Tibial nerve (tissue), 4 donors: ENCODE data around the gene IGFBPL1.

Source experiments
- EP300 ChIP-seq, 2 donors: sonication (generic); formaldehyde crosslinking; IDR thresholded peaks; one replicate each; pipeline ENCODE4 v1.6.1; 2017; ENCODE audit warnings: antibody characterized with exemption in 2 of 2, mild to moderate bottlenecking in 1 of 2
- POLR2A ChIP-seq, 2 donors: fragments of 450-650 bp; IDR thresholded peaks; one replicate each; pipeline ENCODE4 v1.6.1; 2017; ENCODE audit warnings: antibody characterized with exemption in 2 of 2, mild to moderate bottlenecking in 2 of 2, moderate library complexity in 2 of 2
- TF ChIP-seq, protein P1 (sequence below), 5 experiments: fragments of 200-600 bp in 3 of 5; fragments of 450-650 bp in 2 of 5; sonication (generic) in 3 of 5; IDR thresholded peaks; one replicate each; pipeline ENCODE4 v1.5.1; 2016 to 2019; ENCODE audit warnings: antibody characterized with exemption in 5 of 5, mild to moderate bottlenecking in 3 of 5, moderate library complexity in 2 of 5

- TF ChIP-seq POLR2A (IDR thresholded peaks at IDR 0.05) = no peak
- TF ChIP-seq, protein P1, sequence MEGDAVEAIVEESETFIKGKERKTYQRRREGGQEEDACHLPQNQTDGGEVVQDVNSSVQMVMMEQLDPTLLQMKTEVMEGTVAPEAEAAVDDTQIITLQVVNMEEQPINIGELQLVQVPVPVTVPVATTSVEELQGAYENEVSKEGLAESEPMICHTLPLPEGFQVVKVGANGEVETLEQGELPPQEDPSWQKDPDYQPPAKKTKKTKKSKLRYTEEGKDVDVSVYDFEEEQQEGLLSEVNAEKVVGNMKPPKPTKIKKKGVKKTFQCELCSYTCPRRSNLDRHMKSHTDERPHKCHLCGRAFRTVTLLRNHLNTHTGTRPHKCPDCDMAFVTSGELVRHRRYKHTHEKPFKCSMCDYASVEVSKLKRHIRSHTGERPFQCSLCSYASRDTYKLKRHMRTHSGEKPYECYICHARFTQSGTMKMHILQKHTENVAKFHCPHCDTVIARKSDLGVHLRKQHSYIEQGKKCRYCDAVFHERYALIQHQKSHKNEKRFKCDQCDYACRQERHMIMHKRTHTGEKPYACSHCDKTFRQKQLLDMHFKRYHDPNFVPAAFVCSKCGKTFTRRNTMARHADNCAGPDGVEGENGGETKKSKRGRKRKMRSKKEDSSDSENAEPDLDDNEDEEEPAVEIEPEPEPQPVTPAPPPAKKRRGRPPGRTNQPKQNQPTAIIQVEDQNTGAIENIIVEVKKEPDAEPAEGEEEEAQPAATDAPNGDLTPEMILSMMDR (IDR thresholded peaks at IDR 0.05) = no peak
- no peak for TF ChIP-seq EP300 (IDR thresholded peaks at IDR 0.05)
Observed at GRCh38 chr9:38359689-38360385, 64.4 kb downstream of the IGFBPL1 start.
